Mesodermal cell (in vitro differentiated cells): ENCODE data around the gene BAZ2B.
A peak's percentile ranks its signal among the peaks of the same experiment; 100 is the strongest.

ENCODE experiments used
- H3K27ac ChIP-seq: 2 replicates; pipeline ENCODE4 v1.7.0; 2013; ENCODE audit warnings: mild to moderate bottlenecking, low read depth, low read length, moderate library complexity; ENCODE audit not compliant: severe bottlenecking
- H3K36me3 ChIP-seq: 2 replicates; pipeline ENCODE4 v1.7.1; 2013; ENCODE audit warnings: mild to moderate bottlenecking, low read length, moderate library complexity; ENCODE audit not compliant: control insufficient read depth, insufficient read depth
- H3K4me1 ChIP-seq: one replicate; pipeline ENCODE4 v1.7.1; 2013; ENCODE audit warnings: mild to moderate bottlenecking, low read length; ENCODE audit not compliant: insufficient read depth, control insufficient read depth, poor library complexity, severe bottlenecking
- H3K4me3 ChIP-seq: 2 replicates; pipeline ENCODE4 v1.7.0; 2013; ENCODE audit warnings: low read length, control low read depth, mild to moderate bottlenecking; ENCODE audit not compliant: insufficient read depth, poor library complexity, severe bottlenecking; ENCODE audit errors: extremely low read depth
- H3K9me3 ChIP-seq: 2 replicates; pipeline ENCODE4 v1.7.1; 2013; ENCODE audit warnings: mild to moderate bottlenecking, low read length, moderate library complexity; ENCODE audit not compliant: control insufficient read depth
- WGBS, 2 experiments: methylation state at CpG; one replicate each; pipeline ENCODE4 v1.1.5; 2013; ENCODE audit warnings: missing lambda C conversion rate in 2 of 2; ENCODE audit not compliant: insufficient coverage in 2 of 2; 5-methylcytosine and 5-hydroxymethylcytosine counted together

BAZ2B gene

DNA sequence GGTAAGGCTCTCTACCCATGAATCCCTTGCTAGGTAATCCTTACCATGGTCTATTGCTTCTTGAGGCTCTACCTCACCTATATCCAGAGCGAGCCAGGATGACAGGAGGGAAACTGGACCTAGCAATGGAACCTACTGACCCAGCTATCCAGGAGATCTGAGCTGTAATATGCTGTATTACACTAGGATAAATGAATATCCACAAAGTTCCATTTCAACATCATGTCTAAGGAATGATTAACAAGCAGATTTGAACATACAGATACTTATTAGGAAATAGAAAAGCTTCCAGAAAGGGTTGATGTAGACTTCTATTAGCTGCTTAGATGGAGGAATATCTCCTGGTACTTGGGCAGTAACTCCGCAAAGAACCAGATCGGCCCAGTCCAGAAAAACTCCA is 110.1 kb downstream of the BAZ2B start:
- Histone ChIP-seq H3K4me1 (peaks cover 8% of the 10 kb centered on the region), H3K9me3 (no peaks in the 10 kb centered on the region), H3K27ac (no peak overlapping the region), H3K4me3 (no peak overlapping the region), H3K36me3 (no peaks in the 10 kb centered on the region)
- WGBS, 2 experiments = 100% methylated on average over 2 of the region's 3 CpGs

DNA sequence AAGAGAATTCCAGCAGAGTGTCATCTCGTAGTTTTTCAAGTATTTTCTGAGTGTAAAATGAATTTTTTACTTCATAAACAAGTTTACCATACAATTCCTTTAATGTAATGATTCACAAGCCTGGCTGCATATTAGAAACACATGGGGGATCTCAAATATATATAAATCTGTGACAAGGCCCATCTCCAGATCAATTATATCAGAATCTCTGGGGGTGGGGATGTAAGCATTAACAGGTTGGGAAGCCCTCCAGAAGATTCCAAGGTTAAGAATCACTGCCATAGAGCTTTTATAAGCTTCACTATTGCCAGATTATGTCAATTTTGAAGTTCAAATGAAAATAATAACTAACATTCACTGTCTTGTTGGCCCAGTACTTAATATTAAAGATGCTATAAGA is 111.2 kb downstream of the BAZ2B start:
- Histone ChIP-seq H3K4me3 (no peak overlapping the region), H3K4me1 (peaks cover 8% of the 10 kb centered on the region), H3K36me3 (peaks cover 4% of the 10 kb centered on the region), H3K27ac (no peak overlapping the region), H3K9me3 (no peaks in the 10 kb centered on the region)
- whole genome bisulfite sequencing, 2 experiments = no CpG with 5 or more reads among the region's 1 CpG

DNA sequence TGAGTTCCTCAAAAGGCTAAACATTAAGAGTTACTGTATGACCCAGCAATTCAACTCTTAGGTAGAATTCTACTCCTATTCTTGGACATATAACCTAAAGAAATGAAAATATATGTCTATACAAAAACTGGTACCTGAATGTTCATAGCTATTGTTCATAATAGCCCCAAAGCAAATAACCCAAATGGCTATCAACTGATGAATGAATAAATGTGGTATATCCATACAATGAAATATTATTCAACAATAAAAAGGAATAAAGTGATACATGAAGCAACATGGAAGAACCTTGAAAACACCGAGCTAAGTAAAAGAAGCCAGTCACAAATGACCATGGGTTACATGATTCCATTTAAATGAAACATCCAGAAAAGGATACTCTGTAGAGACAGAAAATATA is 114.6 kb downstream of the BAZ2B start:
- Histone ChIP-seq H3K4me1 (peaks cover 15% of the 10 kb centered on the region), H3K9me3 (no peaks in the 10 kb centered on the region), H3K27ac (no peak overlapping the region), H3K4me3 (no peak overlapping the region), H3K36me3 (peaks cover 9% of the 10 kb centered on the region)
- WGBS, 2 experiments = 100% methylated on average over 1 of the region's 1 CpG; no CpG with 5 or more reads in 1 of the 2 experiments

DNA sequence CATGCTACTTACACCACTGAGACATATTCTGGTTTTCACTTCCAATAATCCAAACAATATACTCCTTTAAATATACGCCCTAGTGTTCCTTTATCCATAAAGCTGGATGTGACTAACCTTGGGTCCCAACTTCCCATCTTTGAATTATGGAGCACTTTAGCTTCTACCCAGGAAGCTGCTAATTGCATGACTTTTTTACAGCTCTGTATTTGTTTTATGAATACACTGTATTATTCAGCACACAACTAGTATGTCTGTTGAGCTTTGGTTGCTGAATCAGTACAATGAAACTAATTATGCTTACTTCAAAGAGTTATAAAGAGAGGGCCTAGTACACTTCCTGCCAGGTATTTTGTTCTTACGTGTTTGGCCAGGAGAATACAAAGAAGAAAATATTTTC is 118.5 kb downstream of the BAZ2B start:
- Histone ChIP-seq H3K4me3 (no peak overlapping the region), H3K36me3 (peaks cover 13% of the 10 kb centered on the region), H3K27ac (peak overlapping the region; percentile 64), H3K9me3 (no peaks in the 10 kb centered on the region), H3K4me1 (peaks cover 10% of the 10 kb centered on the region)
- 100% methylated on average over 1 of the region's 2 CpGs for WGBS, 2 experiments

DNA sequence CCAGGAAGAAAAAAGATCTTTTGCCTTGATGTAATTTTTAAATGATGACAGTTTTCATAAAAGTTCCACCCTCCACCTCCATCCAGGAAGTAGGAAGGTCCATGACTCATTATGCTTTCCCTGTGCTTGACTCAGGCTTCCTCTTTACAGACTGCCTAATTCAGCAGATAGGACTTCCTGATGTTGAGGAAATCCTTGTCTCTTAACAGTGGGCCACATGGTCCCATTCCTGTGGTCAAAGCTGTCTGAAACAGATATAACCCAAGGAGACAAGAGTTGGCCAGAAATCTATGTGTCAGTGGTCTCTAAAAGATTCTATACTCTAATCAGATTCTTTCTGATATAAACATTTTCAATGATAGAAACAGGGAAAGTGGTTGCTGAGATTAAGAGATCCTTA is 119.1 kb downstream of the BAZ2B start:
- H3K9me3 ChIP-seq = no peaks in the 10 kb centered on the region
- no peak overlapping the region for H3K4me3 ChIP-seq
- H3K27ac ChIP-seq = peak overlapping the region; percentile 64
- H3K4me1 ChIP-seq = peaks cover 10% of the 10 kb centered on the region
- H3K36me3 ChIP-seq = peaks cover 13% of the 10 kb centered on the region

DNA sequence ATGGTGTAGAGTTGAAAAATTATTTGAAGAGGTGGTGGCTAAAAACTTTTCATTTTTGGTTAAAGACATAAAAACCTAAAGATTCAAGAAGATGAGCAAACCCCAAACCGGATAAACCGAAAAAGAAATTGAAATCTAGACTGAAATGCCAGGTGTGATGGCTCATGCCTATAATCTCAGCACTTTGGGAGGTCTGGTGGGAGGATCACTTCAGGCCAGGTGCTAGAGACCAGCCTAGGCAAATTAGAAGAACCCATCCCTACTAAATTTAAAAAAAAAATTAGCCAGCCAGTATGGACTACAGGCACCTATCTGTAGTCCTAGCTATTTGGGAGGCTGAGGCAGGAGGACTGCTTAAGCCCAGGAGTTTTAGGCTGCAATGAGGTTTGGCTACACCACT is 126.9 kb downstream of the BAZ2B start:
- no peaks in the 10 kb centered on the region for H3K9me3 ChIP-seq
- H3K27ac ChIP-seq = no peak overlapping the region
- no peaks in the 10 kb centered on the region for H3K36me3 ChIP-seq
- H3K4me3 ChIP-seq = no peak overlapping the region
- 77 to 96% methylated on average over 2 of the region's 2 CpGs for WGBS, 2 experiments
- no peaks in the 10 kb centered on the region for H3K4me1 ChIP-seq

DNA sequence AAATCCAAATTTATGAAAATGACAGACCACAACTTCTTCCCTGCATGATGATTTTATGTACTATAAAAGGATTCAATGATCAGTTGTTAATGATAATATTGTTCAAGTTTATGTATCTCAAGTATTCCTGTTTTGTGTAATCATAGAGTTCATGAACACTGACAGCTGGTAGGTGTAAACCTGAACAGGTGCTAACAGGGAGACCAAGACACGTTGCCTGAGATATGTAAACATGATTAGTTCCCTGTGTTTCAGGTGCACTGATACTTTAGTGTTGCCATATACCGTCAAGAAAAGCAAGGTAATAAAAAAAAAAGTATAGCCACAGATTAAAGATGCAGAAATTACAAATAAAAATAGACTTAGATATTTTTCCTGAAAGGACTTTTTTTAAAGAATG is 131.8 kb downstream of the BAZ2B start:
- WGBS, 2 experiments = 88% methylated on average over 1 of the region's 2 CpGs; no CpG with 5 or more reads in 1 of the 2 experiments
- Histone ChIP-seq H3K27ac (no peak overlapping the region), H3K9me3 (no peaks in the 10 kb centered on the region), H3K4me1 (no peaks in the 10 kb centered on the region), H3K4me3 (no peak overlapping the region), H3K36me3 (no peaks in the 10 kb centered on the region)

DNA sequence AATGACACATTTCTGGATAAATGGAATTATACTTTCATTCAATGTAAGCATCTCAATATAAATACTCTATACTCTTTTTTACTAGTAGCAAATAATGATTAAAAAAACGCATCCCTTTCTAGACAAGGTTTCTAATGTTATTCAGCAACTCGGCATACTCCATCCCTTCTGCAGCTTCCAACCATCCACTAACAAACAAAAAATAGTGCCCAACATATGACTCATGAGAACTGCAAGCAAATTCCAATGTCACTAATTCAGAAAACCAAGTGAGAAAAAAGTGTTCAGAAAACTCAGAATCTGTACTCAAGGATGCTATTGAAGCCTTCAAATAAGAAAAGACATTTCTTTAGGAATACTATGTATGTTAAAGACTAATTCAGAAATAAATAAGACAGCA is 140.0 kb downstream of the BAZ2B start:
- Histone ChIP-seq H3K36me3 (peaks cover 39% of the 10 kb centered on the region), H3K4me3 (no peak overlapping the region), H3K27ac (no peak overlapping the region), H3K4me1 (no peaks in the 10 kb centered on the region), H3K9me3 (no peaks in the 10 kb centered on the region)
- WGBS, 2 experiments = 80 to 90% methylated on average over 1 to 2 of the region's 2 CpGs

DNA sequence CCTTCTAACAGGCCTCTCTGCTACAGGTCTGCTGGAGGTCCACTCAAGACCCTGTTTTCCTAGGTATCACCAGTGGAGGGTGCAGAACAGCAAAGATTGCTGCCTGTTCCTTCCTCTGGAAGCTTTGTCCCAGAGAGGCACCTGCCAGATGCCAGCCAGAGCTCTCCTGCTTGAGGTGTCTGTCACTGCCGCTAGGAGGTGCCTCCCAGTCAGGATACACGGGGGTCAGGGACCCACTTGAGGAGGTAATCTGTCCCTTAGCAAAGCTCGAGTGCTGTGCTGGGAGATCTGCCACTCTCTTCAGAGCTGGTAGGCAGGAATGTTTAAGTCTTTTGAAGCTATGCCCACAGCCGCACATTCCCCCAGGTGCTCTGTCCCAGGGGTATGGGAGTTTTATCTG is 140.6 kb downstream of the BAZ2B start:
- Histone ChIP-seq H3K9me3 (no peaks in the 10 kb centered on the region), H3K4me3 (no peak overlapping the region), H3K36me3 (peaks cover 42% of the 10 kb centered on the region), H3K27ac (no peak overlapping the region), H3K4me1 (no peaks in the 10 kb centered on the region)
- 90 to 96% methylated on average over 2 to 3 of the region's 4 CpGs for WGBS, 2 experiments

DNA sequence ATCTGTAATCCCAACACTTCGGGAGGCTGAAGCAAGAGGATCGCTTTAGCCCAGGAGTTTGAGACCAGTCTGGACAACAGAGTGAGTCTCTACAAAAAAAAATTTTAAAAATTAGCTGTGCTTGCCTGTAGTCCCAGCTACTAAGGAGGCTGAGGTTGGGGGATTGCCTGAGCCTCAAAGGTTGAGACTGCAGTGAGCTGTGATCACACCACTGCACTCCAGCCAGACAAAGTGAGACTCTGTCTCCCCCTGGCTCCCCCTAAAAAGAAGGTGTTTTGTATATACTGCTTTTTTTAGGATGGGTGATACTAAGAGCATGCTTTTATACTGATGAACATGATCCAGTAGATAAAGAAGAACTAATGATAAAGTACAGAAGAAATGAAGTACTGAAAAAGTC is 145.0 kb downstream of the BAZ2B start:
- 50% methylated on average over 2 of the region's 2 CpGs; no CpG with 5 or more reads in 1 of the 2 experiments for WGBS, 2 experiments
- Histone ChIP-seq H3K36me3 (peaks cover 53% of the 10 kb centered on the region), H3K9me3 (no peaks in the 10 kb centered on the region), H3K27ac (no peak overlapping the region), H3K4me1 (peaks cover 6% of the 10 kb centered on the region), H3K4me3 (no peak overlapping the region)

DNA sequence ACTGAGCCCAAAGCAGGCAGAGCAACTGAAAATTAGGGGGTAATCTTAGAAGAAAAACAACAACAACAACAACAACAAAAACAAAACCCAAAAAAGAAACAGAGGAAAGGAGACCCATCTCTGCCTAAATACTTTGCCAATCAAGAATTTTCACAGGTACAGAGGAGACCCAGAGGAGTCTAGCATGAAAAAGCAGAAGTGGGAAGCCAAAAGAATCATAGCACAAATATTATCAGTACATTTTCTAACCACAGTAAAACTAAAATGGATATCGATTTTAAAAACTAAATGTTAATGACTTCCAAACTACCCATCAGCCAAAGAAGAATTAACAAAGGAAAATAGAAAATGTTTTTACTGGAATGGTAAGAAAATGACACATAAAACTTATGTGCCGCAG is 148.1 kb downstream of the BAZ2B start:
- Histone ChIP-seq H3K27ac (no peak overlapping the region), H3K4me3 (no peak overlapping the region), H3K4me1 (peaks cover 6% of the 10 kb centered on the region), H3K36me3 (peaks cover 39% of the 10 kb centered on the region), H3K9me3 (no peaks in the 10 kb centered on the region)
- no CpG with 5 or more reads among the region's 2 CpGs for WGBS, 2 experiments

DNA sequence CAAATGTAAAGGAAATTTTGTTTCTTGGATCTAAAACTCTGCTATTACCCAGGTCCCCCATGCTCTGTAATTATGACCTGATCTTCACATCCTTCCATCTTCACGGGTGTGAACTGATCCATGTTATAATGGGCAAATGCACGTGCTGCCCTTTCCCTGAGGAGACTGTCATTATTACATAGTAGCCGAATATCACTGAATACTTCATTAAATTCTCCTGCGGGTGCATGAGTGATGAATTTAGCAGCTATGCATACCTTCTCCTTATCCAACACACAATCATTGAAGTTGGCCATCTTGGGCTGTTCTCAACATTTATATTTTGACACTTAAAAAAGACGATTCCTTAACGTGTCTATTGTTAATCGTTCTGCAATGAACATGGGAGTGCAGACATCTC is 153.4 kb downstream of the BAZ2B start:
- H3K27ac ChIP-seq = no peak overlapping the region
- H3K9me3 ChIP-seq = no peaks in the 10 kb centered on the region
- H3K36me3 ChIP-seq = peaks cover 14% of the 10 kb centered on the region
- peaks cover 3% of the 10 kb centered on the region for H3K4me1 ChIP-seq
- H3K4me3 ChIP-seq = no peak overlapping the region
- WGBS, 2 experiments = 96% methylated on average over 4 to 5 of the region's 7 CpGs
